ENCODE measurements around the gene RABGEF1.

DNA sequence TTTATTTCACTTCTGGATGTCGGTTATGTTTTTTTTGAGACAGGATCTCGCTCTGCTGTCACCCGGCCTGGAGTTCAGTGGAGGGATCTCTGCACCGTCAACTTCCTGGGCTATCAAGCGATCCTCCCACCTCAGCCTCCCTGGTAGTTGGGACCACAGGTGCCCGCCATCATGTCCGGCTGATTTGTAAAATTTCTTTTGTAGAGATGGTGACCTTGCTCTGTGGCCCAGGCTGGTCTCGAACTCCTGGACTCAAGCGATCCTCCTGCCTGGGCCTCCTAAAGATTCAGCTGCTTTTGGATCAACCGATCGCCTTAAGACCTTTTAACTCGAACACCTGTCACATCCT, 606 bp upstream of the RABGEF1 start:
- TF ChIP-seq NR3C1 (CRISPR knock-in tag; IDR thresholded peaks at IDR 0.05) (no peak), MEF2D (tag; conservative IDR thresholded peaks at IDR 0.05; ENCODE audit: low read depth) (no peak), ZNF121 (CRISPR knock-in tag; conservative IDR thresholded peaks at IDR 0.05) (peak; percentile 53; the same call in 1 of the 2 replicates)
- TF ChIP-seq, protein P1, sequence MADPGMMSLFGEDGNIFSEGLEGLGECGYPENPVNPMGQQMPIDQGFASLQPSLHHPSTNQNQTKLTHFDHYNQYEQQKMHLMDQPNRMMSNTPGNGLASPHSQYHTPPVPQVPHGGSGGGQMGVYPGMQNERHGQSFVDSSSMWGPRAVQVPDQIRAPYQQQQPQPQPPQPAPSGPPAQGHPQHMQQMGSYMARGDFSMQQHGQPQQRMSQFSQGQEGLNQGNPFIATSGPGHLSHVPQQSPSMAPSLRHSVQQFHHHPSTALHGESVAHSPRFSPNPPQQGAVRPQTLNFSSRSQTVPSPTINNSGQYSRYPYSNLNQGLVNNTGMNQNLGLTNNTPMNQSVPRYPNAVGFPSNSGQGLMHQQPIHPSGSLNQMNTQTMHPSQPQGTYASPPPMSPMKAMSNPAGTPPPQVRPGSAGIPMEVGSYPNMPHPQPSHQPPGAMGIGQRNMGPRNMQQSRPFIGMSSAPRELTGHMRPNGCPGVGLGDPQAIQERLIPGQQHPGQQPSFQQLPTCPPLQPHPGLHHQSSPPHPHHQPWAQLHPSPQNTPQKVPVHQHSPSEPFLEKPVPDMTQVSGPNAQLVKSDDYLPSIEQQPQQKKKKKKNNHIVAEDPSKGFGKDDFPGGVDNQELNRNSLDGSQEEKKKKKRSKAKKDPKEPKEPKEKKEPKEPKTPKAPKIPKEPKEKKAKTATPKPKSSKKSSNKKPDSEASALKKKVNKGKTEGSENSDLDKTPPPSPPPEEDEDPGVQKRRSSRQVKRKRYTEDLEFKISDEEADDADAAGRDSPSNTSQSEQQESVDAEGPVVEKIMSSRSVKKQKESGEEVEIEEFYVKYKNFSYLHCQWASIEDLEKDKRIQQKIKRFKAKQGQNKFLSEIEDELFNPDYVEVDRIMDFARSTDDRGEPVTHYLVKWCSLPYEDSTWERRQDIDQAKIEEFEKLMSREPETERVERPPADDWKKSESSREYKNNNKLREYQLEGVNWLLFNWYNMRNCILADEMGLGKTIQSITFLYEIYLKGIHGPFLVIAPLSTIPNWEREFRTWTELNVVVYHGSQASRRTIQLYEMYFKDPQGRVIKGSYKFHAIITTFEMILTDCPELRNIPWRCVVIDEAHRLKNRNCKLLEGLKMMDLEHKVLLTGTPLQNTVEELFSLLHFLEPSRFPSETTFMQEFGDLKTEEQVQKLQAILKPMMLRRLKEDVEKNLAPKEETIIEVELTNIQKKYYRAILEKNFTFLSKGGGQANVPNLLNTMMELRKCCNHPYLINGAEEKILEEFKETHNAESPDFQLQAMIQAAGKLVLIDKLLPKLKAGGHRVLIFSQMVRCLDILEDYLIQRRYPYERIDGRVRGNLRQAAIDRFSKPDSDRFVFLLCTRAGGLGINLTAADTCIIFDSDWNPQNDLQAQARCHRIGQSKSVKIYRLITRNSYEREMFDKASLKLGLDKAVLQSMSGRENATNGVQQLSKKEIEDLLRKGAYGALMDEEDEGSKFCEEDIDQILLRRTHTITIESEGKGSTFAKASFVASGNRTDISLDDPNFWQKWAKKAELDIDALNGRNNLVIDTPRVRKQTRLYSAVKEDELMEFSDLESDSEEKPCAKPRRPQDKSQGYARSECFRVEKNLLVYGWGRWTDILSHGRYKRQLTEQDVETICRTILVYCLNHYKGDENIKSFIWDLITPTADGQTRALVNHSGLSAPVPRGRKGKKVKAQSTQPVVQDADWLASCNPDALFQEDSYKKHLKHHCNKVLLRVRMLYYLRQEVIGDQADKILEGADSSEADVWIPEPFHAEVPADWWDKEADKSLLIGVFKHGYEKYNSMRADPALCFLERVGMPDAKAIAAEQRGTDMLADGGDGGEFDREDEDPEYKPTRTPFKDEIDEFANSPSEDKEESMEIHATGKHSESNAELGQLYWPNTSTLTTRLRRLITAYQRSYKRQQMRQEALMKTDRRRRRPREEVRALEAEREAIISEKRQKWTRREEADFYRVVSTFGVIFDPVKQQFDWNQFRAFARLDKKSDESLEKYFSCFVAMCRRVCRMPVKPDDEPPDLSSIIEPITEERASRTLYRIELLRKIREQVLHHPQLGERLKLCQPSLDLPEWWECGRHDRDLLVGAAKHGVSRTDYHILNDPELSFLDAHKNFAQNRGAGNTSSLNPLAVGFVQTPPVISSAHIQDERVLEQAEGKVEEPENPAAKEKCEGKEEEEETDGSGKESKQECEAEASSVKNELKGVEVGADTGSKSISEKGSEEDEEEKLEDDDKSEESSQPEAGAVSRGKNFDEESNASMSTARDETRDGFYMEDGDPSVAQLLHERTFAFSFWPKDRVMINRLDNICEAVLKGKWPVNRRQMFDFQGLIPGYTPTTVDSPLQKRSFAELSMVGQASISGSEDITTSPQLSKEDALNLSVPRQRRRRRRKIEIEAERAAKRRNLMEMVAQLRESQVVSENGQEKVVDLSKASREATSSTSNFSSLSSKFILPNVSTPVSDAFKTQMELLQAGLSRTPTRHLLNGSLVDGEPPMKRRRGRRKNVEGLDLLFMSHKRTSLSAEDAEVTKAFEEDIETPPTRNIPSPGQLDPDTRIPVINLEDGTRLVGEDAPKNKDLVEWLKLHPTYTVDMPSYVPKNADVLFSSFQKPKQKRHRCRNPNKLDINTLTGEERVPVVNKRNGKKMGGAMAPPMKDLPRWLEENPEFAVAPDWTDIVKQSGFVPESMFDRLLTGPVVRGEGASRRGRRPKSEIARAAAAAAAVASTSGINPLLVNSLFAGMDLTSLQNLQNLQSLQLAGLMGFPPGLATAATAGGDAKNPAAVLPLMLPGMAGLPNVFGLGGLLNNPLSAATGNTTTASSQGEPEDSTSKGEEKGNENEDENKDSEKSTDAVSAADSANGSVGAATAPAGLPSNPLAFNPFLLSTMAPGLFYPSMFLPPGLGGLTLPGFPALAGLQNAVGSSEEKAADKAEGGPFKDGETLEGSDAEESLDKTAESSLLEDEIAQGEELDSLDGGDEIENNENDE (IDR thresholded peaks at IDR 0.05; ENCODE audit: low read depth, low read length) = no peak
- TF ChIP-seq, protein P2, sequence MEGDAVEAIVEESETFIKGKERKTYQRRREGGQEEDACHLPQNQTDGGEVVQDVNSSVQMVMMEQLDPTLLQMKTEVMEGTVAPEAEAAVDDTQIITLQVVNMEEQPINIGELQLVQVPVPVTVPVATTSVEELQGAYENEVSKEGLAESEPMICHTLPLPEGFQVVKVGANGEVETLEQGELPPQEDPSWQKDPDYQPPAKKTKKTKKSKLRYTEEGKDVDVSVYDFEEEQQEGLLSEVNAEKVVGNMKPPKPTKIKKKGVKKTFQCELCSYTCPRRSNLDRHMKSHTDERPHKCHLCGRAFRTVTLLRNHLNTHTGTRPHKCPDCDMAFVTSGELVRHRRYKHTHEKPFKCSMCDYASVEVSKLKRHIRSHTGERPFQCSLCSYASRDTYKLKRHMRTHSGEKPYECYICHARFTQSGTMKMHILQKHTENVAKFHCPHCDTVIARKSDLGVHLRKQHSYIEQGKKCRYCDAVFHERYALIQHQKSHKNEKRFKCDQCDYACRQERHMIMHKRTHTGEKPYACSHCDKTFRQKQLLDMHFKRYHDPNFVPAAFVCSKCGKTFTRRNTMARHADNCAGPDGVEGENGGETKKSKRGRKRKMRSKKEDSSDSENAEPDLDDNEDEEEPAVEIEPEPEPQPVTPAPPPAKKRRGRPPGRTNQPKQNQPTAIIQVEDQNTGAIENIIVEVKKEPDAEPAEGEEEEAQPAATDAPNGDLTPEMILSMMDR (IDR thresholded peaks at IDR 0.05 in 2 of 3, conservative IDR thresholded peaks at IDR 0.05 in 1 of 3; ENCODE audit: insufficient read depth in 2 of 3, low read depth in 1 of 3, low read length in 3 of 3) = no peak
- TF ChIP-seq, protein P3, sequence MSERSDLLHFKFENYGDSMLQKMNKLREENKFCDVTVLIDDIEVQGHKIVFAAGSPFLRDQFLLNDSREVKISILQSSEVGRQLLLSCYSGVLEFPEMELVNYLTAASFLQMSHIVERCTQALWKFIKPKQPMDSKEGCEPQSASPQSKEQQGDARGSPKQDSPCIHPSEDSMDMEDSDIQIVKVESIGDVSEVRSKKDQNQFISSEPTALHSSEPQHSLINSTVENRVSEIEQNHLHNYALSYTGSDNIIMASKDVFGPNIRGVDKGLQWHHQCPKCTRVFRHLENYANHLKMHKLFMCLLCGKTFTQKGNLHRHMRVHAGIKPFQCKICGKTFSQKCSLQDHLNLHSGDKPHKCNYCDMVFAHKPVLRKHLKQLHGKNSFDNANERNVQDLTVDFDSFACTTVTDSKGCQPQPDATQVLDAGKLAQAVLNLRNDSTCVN (CRISPR knock-in tag; IDR thresholded peaks at IDR 0.05) = no peak
- TF ChIP-seq, protein P4, sequence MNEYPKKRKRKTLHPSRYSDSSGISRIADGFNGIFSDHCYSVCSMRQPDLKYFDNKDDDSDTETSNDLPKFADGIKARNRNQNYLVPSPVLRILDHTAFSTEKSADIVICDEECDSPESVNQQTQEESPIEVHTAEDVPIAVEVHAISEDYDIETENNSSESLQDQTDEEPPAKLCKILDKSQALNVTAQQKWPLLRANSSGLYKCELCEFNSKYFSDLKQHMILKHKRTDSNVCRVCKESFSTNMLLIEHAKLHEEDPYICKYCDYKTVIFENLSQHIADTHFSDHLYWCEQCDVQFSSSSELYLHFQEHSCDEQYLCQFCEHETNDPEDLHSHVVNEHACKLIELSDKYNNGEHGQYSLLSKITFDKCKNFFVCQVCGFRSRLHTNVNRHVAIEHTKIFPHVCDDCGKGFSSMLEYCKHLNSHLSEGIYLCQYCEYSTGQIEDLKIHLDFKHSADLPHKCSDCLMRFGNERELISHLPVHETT (CRISPR knock-in tag; conservative IDR thresholded peaks at IDR 0.05 in 1 of 2, IDR thresholded peaks at IDR 0.05 in 1 of 2) = no peak
